SK-N-MC (cell line): ENCODE results near the gene ZNF747.

Source experiments
- EZH2 ChIP-seq: fragments of 200-600 bp; sonication (generic); IDR thresholded peaks from one replicate; pipeline ENCODE4 v1.6.1; 2017; ENCODE audit warnings: antibody characterized with exemption
- POLR2AphosphoS5 ChIP-seq: IDR thresholded peaks from 2 replicates; pipeline ENCODE4 v1.6.1; 2012; ENCODE audit warnings: mild to moderate bottlenecking, low read depth, low read length, borderline replicate concordance

DNA sequence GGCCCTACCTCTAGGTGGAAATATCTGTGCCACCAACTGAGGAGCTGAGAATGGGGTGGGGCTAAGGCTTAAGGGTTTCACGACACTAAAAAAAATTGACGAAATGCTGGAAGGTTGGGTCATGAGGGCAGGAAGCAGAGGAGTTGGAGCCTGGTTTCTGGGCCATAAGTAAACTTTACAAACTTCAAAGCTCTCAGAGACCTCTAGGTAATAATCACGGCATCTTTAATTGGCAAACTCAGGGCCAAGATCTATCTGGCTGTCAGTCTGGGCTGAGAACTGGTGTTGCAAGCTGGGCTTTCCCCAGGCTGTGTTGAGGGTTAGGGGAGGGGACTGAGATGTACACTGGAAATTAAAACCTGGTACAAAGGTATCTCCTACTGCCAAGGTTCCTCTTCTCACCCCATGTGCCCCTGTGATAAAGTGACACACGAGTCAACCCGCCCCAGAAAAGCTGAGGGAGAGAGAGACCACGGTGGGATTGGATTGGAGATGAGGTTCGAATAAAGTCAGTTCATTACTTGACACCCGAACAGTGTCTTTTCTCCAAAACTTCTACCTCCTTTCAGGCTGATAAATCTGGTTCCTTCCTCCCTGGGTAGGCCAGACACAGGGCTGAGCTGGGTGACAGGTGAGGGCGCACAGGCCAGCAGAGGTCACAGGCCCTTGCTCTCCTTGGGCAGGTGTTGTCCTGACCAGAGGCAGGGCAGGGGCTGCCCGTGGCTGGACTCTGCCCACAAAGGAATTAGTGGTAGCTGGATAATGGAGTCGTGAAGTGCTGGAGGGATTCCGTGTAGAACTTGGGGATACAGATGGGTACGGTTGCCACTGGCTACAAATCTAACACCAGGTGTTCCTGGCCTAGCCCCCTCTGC, 4.3 kb downstream of the ZNF747 start:
- TF ChIP-seq EZH2 (no peak), POLR2AphosphoS5 (no peak)
